Middle frontal gyrus (tissue), 1 donor: Measurements from ENCODE around the gene HEY2.
"Not testable (repeated sequence)": the region's sequence is repeated elsewhere in the genome, so short reads cannot be mapped to it uniquely, and the experiment has no call there.

ENCODE experiments used
- DNase-seq: peaks from one replicate; pipeline ENCODE4 v3.0.0-alpha.2; 2015; ENCODE audit warnings: low spot score; ENCODE audit errors: extremely low spot score

The HEY2 gene

GRCh38 chr6:125769147-125769783, 19.8 kb downstream of the HEY2 start:
- DNase-seq = no peak

- DNase-seq = no peak
Observed at GRCh38 chr6:125773387-125774341, 24.2 kb downstream of the HEY2 start.

- not testable (repeated sequence) for DNase-seq
Observed at GRCh38 chr6:125776107-125776826, 26.8 kb downstream of the HEY2 start.

GRCh38 chr6:125779924-125780539, 30.6 kb downstream of the HEY2 start:
- DNase-seq = peak; percentile 85

GRCh38 chr6:125780540-125781313, 31.3 kb downstream of the HEY2 start:
- no peak for DNase-seq

- DNase-seq = no peak
Observed at GRCh38 chr6:125781314-125781868, 32.0 kb downstream of the HEY2 start.

- no peak for DNase-seq
Observed at GRCh38 chr6:125784365-125784764, 34.9 kb downstream of the HEY2 start.

GRCh38 chr6:125787791-125788190, 38.4 kb downstream of the HEY2 start:
- no peak for DNase-seq

GRCh38 chr6:125789167-125789566, 39.7 kb downstream of the HEY2 start:
- no peak for DNase-seq

- no peak for DNase-seq
Observed at GRCh38 chr6:125789576-125790357, 40.3 kb downstream of the HEY2 start.

- DNase-seq = peak; percentile 76
Observed at GRCh38 chr6:125790358-125791150, 41.1 kb downstream of the HEY2 start, which contains the start of gene NCOA7. TSS of gene NCOA7 (plus strand) at chr6:125790960. CDS start at chr6:125815355, 24,395 bp downstream.

- no peak for DNase-seq
Observed at GRCh38 chr6:125791151-125791819, 41.9 kb downstream of the HEY2 start.

GRCh38 chr6:125791820-125792165, 42.4 kb downstream of the HEY2 start:
- DNase-seq = no peak

GRCh38 chr6:125792172-125792571, 42.7 kb downstream of the HEY2 start:
- no peak for DNase-seq

GRCh38 chr6:125792680-125793079, 43.2 kb downstream of the HEY2 start:
- DNase-seq = no peak

GRCh38 chr6:125793280-125793679, 43.8 kb downstream of the HEY2 start:
- DNase-seq = no peak

- no peak for DNase-seq
Observed at GRCh38 chr6:125793863-125794262, 44.4 kb downstream of the HEY2 start.
